GM18519 (cell line): Measurements from ENCODE around the gene SMCO1.
"Not testable (repeated sequence)": the region's sequence is repeated elsewhere in the genome, so short reads cannot be mapped to it uniquely, and the experiment has no call there.

Experiments used
- ATAC-seq: cut with Tn5 transposase; IDR thresholded peaks from one replicate; pipeline ENCODE4 v1.9.1; 2021; ENCODE audit warnings: mild to moderate bottlenecking, moderate library complexity; ENCODE audit not compliant: unreplicated experiment, low FRiP score

Gene SMCO1

DNA sequence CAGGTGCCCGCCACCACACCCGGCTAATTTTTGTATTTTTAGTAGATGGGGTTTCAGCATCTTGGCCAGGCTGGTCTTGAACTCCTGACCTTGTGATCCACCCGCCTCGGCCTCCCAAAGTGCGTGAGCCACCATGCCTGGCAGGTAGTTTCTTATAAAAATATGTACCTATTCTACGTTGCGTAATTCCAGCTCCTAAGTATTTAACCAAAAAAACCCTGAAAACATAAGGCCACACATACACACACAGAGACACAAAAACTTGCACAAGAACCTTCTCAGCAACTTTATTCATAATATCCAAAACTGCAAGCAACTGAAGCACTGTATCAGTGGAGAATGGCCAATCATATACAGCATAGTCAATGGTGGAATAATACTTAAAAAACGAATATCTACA is 16.8 kb downstream of the SMCO1 start:
- no peak for ATAC-seq

DNA sequence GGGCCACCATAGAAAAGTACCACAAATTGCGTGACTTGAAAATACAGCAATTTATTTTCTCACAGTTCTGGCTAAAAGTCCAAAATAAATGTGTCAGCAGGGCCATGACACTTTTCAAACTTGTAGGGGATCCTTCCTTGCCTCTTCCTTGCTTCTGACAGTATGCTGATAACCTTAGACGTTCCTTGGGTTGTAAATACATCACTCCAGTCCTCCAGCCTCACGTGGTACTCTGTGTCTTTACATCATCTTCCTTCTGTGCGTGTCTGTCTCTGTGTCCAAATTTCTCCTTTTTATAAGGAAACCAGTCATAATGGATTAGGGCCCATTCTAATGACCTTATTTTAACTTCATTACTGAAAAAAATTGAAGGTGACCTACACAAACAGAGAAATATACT is 19.0 kb downstream of the SMCO1 start:
- ATAC-seq: no peak

DNA sequence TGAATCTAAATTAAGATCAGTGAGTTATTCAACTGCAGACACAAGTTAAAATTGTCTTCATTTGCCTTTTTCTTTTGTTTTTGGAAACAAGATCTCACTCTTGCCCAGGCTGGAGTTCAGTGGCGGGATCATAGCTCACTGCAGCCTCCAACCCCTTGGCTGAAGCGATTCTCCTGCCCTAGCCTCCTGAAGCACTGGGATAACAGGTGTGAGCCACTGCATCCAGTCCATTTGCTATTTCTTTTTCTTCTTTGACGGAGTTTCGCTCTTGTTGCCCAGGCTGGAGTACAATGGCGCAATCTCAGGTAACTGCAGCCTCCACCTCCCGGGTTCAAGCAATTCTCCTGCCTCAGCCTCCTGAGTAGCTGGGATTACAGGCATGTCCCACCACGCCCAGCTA is 21.9 kb downstream of the SMCO1 start:
- ATAC-seq: no peak

DNA sequence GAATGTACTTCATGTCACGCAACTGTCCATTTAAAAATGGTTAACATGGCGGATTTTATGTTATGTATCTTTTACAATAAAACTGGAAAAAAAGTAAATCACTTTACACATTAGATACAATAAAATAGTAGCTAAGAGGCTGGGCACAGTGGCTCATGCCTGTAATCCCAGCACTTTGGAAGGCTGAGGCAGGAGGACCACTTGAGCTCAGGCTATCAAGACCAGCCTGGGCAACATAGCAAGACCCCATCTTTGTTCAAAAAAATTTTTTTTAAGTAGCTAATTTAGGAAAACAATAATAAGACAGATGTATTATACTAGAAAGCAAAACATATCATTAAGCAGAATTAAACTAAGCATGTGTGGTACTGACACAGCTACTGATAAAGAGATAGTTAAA is 23.1 kb downstream of the SMCO1 start:
- ATAC-seq: no peak

DNA sequence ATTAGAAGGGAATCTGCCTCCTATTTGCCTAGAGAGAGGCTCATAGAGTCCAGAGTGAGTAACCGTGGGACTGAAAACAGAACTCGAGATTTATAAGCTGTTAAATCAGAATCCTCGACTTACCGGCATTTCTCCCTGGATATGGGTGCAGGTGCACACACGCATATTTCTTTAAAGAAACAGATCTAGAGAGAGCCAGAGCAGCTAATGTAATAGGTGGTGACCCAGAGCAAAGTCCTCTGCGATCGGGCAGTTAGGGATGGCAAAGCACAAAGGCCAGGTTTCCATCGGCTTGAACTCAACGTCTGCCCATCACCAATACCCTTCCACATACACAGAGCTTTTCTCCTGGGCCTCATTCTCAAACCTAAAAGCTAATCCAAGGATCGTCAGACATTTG is 25.4 kb downstream of the SMCO1 start:
- no peak for ATAC-seq

DNA sequence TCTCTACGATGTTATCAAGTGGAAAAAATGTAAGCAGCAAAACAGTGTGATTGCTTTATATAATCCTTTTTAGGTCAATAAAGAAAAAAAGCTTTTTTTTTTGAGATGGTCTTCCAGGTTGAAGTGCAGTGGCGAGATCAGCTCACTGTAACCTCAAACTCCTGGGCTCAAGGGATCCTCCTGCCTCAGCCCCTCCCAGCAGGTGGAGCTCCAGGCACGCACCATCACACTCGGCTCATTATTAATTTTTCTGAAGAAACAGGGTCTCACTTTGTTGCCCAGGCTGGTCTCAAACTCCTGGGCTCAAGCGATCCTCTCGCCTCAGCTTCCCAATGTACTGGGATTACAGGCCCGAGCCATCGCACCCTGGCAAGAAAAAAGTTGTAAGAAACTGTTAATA is 28.9 kb downstream of the SMCO1 start:
- no peak for ATAC-seq

DNA sequence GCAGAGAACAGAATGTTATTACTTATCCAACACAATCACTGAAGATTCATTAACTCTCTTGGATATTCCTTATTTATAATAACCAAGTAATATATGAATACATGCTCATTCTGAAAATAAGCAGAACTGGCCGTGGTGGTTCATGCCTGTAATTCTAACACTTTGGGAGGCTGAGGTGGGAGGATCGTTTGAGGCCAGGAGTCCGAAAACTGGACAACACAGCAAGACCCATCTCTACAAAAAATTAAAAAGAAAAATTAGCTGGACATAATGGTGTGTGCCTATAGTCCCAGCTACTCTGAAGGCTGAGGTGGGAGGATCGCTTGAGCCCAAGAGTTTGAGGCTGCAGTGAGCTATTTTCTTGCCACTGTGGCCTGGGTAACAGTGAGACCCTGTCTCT is 37.5 kb downstream of the SMCO1 start:
- no peak for ATAC-seq

DNA sequence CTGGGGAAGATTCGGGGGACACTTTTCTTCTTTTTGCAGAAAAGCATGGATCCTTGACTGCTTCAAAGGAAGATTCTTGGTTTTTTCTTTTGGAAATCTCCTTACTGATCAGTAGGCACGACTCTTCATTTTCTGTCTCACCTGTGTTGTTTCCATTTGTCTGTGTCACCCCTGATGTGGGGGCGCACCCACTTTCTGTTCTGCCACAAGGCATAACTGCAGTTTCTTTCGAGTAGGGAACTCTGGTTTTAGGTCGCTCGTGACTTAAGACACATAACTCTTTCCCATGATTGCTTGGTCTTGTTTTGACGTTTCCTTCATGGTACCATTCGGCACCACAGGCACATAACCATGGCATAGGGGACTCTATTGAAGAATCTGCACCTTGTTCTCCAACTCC is 42.9 kb downstream of the SMCO1 start:
- no peak for ATAC-seq

DNA sequence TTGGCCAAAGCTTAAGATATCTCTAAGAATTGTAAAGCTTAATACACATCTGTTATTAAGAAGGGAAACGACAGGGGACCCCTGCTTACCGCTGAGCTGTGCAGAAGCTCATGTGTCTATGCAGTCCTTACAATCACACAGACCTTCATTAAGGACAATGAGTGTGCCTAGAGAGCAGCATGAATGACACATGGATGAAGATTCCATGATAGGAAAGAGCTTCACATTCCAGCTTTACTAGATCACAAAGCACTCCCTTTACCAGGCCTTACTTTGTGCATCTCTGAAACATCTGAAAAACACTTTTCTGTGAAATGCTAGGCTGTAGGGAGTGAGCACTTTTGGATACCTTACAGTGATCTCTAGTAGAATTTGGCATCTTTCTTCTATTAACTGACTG is 43.6 kb downstream of the SMCO1 start:
- no peak for ATAC-seq

DNA sequence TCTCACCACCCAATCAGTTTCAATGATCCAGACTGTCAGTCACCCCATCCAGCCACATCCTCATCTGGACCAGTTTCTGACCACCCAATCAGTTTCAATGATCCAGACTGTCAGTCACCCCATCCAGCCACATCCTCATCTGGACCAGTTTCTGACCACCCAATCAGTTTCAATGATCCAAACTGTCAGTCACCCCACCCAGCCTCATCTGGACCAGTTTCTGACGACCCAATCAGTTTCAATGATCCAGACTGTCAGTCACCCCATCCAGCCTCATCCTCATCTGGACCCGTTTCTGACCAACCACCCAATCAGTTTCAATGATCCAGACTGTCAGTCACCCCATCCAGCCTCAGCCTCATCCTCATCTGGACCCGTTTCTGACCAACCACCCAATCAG is 45.0 kb downstream of the SMCO1 start:
- ATAC-seq: not testable (repeated sequence)

DNA sequence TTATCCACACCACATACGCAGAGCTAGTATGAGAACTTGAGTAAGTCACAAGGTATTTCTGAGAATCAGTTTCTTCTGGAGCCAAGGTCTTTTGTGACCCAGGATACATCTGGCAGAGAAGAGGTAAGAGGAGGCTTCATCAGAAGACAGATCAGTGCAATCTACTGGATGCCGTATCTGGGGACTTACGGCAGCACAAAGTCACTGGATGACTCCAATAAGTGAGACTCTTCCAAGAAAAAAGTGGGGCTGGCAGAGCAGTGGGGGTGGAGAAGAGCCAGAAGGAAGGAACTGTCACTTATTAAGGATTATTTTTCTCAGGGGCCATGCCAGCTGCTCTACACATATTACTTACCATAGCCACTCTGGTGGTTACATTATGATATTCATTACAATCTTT is 51.3 kb downstream of the SMCO1 start:
- no peak for ATAC-seq

DNA sequence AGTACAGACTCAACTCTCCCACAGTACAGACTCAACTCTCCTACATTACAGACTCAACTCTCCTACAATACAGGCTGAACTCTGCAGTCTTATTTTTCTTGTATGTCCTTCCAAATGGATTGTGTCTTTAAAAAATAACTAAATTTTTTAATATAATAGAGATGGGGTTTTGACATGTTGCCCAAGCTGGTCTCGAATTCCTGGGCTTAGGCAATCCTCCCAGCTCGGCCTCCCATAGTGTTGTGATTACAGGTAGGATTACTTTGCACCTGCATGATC is 51.7 kb downstream of the SMCO1 start:
- ATAC-seq: no peak

DNA sequence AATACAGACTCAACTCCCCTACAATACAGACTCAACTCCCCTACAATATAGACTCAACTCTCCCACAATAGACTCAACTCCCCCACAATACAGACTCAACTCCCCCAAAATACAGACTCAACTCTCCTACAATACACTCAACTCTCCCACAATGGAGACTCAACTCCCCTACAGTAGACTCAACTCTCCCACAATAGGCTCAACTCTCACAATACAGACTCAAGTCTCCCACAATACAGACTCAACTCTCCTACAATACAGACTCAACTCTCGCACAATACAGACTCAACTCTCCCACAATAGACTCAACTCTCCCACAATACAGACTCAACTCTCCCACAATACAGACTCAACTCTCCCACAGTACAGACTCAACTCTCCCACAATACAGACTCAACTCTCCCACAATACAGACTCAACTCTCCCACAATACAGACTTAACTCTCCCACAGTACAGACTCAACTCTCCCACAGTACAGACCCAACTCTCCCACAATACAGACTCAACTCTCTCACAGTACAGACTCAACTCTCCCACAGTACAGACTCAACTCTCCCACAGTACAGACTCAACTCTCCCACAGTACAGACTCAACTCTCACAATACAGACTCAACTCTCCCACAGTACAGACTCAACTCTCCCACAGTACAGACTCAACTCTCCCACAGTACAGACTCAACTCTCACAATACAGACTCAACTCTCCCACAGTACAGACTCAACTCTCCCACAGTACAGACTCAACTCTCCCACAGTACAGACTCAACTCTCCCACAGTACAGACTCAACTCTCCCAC is 52.3 kb downstream of the SMCO1 start:
- not testable (repeated sequence) for ATAC-seq

DNA sequence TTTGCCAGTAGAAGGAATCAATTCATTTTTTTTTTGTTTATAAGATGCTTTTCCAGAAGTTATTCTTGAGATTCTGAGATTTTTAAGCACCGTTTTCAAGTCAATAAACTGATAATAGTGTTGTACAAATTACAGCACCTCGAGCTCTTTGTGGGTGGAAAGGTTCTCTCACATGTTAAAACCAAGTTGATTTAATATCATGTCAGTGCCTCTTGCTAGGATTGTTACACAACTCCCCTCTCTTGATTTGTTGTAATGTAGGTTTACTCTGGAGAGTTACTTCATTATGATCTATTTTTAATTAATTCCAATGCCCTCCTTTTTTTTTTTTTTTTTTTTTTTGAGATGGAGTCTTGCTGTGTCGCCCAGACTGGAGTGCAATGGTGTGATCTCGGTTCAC is 57.1 kb downstream of the SMCO1 start:
- ATAC-seq: no peak

DNA sequence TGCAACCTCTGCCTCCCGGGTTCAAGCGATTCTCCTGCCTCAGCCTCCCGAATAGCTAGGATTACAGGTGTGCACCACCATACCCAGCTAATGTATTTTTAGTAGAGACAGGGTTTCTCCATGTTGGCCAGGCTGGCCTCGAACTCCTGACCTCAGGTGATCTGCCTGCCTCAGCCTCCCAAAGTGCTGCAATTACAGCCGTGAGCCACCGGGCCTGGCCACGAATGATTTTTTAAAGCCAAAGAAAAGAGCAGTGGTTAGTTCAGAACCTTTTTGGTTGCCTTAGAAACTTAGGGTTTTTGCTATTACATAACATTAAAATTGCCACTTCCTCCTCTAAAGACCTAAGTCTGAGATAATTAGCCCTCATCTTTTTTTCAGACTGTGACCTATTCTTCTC is 57.7 kb downstream of the SMCO1 start:
- ATAC-seq: peak; percentile 39
